Erythroblast (primary cell): ENCODE data around the gene ABHD6.
"Not testable (repeated sequence)": the region's sequence is repeated elsewhere in the genome, so short reads cannot be mapped to it uniquely, and the experiment has no call there.

Experiments used
- DNase-seq, 2 experiments: peaks; one replicate each; lab custom pipeline; 2025; lab: John Stamatoyannopoulos, UW
- GATA1 ChIP-seq: IDR thresholded peaks from 2 replicates; pipeline ENCODE4 v1.6.1; 2011; ENCODE audit warnings: low read depth, mild to moderate bottlenecking, control low read depth, low read length, moderate library complexity
- POLR2A ChIP-seq: IDR thresholded peaks from 2 replicates; pipeline ENCODE4 v1.6.1; 2011; ENCODE audit warnings: mild to moderate bottlenecking, low read length

ABHD6 gene

GRCh38 chr3:58242340-58242739 lies 4.7 kb downstream of the ABHD6 start:
- DNase-seq: no peak
- no peak for TF ChIP-seq POLR2A
- no peak for TF ChIP-seq GATA1

GRCh38 chr3:58242860-58243259 lies 5.3 kb downstream of the ABHD6 start:
- DNase-seq: not testable (repeated sequence)

- TF ChIP-seq GATA1: no peak
- no peak for TF ChIP-seq POLR2A
- DNase-seq: no peak
Measured at GRCh38 chr3:58243976-58244585, 6.5 kb downstream of the ABHD6 start.

- DNase-seq: no peak
- TF ChIP-seq POLR2A (no peak), GATA1 (no peak)
Measured at GRCh38 chr3:58246148-58247047, 8.8 kb downstream of the ABHD6 start.

- DNase-seq: no peak
- no peak for TF ChIP-seq POLR2A
- no peak for TF ChIP-seq GATA1
Measured at GRCh38 chr3:58249358-58250092, 11.9 kb downstream of the ABHD6 start.

GRCh38 chr3:58250093-58250707 lies 12.6 kb downstream of the ABHD6 start:
- DNase-seq: no peak

GRCh38 chr3:58251631-58252035 lies 14.0 kb downstream of the ABHD6 start:
- DNase-seq: no peak
- no peak for TF ChIP-seq GATA1
- TF ChIP-seq POLR2A: no peak

More at GRCh38 chr3:58250093-58250707, 12.6 kb downstream of the ABHD6 start:
- TF ChIP-seq GATA1: no peak
- no peak for TF ChIP-seq POLR2A

GRCh38 chr3:58254144-58254543 lies 16.6 kb downstream of the ABHD6 start:
- TF ChIP-seq GATA1 (no peak), POLR2A (no peak)
- DNase-seq: no peak

GRCh38 chr3:58256061-58256460 lies 18.5 kb downstream of the ABHD6 start:
- no peak for DNase-seq
- TF ChIP-seq POLR2A: no peak
- no peak for TF ChIP-seq GATA1

GRCh38 chr3:58256511-58256910 lies 18.9 kb downstream of the ABHD6 start:
- DNase-seq: no peak
- no peak for TF ChIP-seq GATA1
- no peak for TF ChIP-seq POLR2A

GRCh38 chr3:58258392-58259055 lies 20.9 kb downstream of the ABHD6 start:
- no peak for TF ChIP-seq POLR2A
- no peak for TF ChIP-seq GATA1
- DNase-seq: no peak

GRCh38 chr3:58260261-58260731 lies 22.7 kb downstream of the ABHD6 start:
- TF ChIP-seq POLR2A (no peak), GATA1 (no peak)
- no peak for DNase-seq

GRCh38 chr3:58260733-58261132 lies 23.1 kb downstream of the ABHD6 start:
- TF ChIP-seq GATA1 (no peak), POLR2A (no peak)
- DNase-seq: no peak
